HCT116 (cell line): ENCODE measurements around the gene TNNI3. TPM values are rescaled to one million over a fixed set of nuclear protein-coding genes. Genes with fewer than 3 reads are reported as not detected.

Source experiments
- ATAC-seq: fragments of 200-7000 bp; cut with Tn5 transposase; 2 replicates; pipeline ENCODE4 v1.9.1; 2020; ENCODE audit warnings: mild to moderate bottlenecking, moderate library complexity
- BruUV-seq: library from RNA; stranded (reverse); fragments of 400-500 nt; replicated peaks from 2 replicates; lab custom pipeline; 2021; lab: Mats Ljungman, UMichigan
- CTCF ChIA-PET: fragments of 300-600 bp; sonication (Branson Sonifier 250); formaldehyde crosslinking; loops from one replicate; lab custom pipeline; 2021; ENCODE audit warnings: antibody characterized with exemption; lab: Charles Lee
- POLR2A ChIA-PET: fragments of 300-600, 350-600 bp; sonication (Branson Sonifier 250); formaldehyde crosslinking; loops from one replicate; lab custom pipeline; 2021; ENCODE audit warnings: antibody characterized with exemption; lab: Charles Lee
- RAD21 ChIA-PET, 2 experiments: fragments of 300-600 bp; sonication (Branson Sonifier 250); formaldehyde crosslinking; loops; one replicate each; lab custom pipeline; 2023; ENCODE audit warnings: low total read pairs in 2 of 2; ENCODE audit not compliant: uncharacterized antibody in 2 of 2, unreplicated experiment in 2 of 2, low non-redundant PET in 1 of 2; lab: Charles Lee
- DNase-seq: peaks from one replicate; pipeline ENCODE4 v3.0.0-alpha.2; 2010; ENCODE audit warnings: low read depth, low spot score
- H2AFZ ChIP-seq: fragments of 200-600 bp; shearing (Covaris generic), sonication (generic); 2 replicates; pipeline ENCODE4 v1.6.1; 2017; ENCODE audit warnings: low read depth, mixed run types, mixed read lengths, antibody characterized with exemption, low read length; ENCODE audit not compliant: poor library complexity, severe bottlenecking
- H3K27ac ChIP-seq: 2 replicates; pipeline ENCODE4 v1.5.1; 2012; ENCODE audit warnings: low read depth, low read length
- H3K27me3 ChIP-seq: fragments of 200-600 bp; sonication (generic); 2 replicates; pipeline ENCODE4 v1.6.1; 2016; ENCODE audit warnings: mixed run types, low read length, mixed read lengths; ENCODE audit not compliant: insufficient read depth
- H3K36me3 ChIP-seq, 2 experiments: fragments of 200-500 bp in 1 of 2; fragments of 200-600 bp in 1 of 2; sonication (Bioruptor generic) in 1 of 2; sonication (generic) in 1 of 2; 2 replicates each; pipeline versions ENCODE4 v1.5.1 to v1.6.1; 2014 to 2016; ENCODE audit warnings: low read length in 2 of 2, inconsistent platforms in 1 of 2, mixed read lengths in 1 of 2, mixed run types in 1 of 2; ENCODE audit not compliant: insufficient read depth in 2 of 2, control insufficient read depth in 1 of 2
- H3K4me1 ChIP-seq, 2 experiments: fragments of 200-600 bp in 1 of 2; sonication (generic) in 1 of 2; 2 replicates each; pipeline versions ENCODE4 v1.5.1 to v1.6.1; 2012 to 2017; ENCODE audit warnings: low read length in 2 of 2, inconsistent platforms in 1 of 2, mild to moderate bottlenecking in 1 of 2, mixed read lengths in 1 of 2, mixed run types in 1 of 2, moderate library complexity in 1 of 2; ENCODE audit not compliant: insufficient read depth in 2 of 2, control insufficient read depth in 1 of 2
- H3K4me2 ChIP-seq: fragments of 200-600 bp; sonication (generic); 2 replicates; pipeline ENCODE4 v1.6.1; 2017; ENCODE audit warnings: mixed run types, low read length, mixed read lengths
- H3K4me3 ChIP-seq, 2 experiments: fragments of 200-600 bp in 1 of 2; sonication (generic) in 1 of 2; replicated peaks in 1 of 2; 2 replicates each; pipeline ENCODE4 v1.5.1; 2011 to 2016; ENCODE audit warnings: low read length in 2 of 2, control low read depth in 1 of 2, low read depth in 1 of 2, mild to moderate bottlenecking in 1 of 2, mixed read lengths in 1 of 2, mixed run types in 1 of 2
- H3K79me2 ChIP-seq: fragments of 200-600 bp; sonication (generic); 2 replicates; pipeline ENCODE4 v1.6.1; 2017; ENCODE audit warnings: mild to moderate bottlenecking, mixed run types, low read length, moderate library complexity, mixed read lengths; ENCODE audit not compliant: insufficient read depth
- H3K9ac ChIP-seq: fragments of 200-600 bp; sonication (generic); 2 replicates; pipeline ENCODE4 v1.6.1; 2016; ENCODE audit warnings: low read length, mixed read lengths
- H3K9me2 ChIP-seq: fragments of 200-600 bp; sonication (generic), shearing (Covaris generic); 2 replicates; pipeline ENCODE4 v1.6.1; 2017; ENCODE audit warnings: mixed run types, mild to moderate bottlenecking, moderate library complexity; ENCODE audit not compliant: insufficient read depth
- H3K9me3 ChIP-seq, 2 experiments: fragments of 200-500 bp in 1 of 2; fragments of 200-600 bp in 1 of 2; sonication (Bioruptor generic) in 1 of 2; sonication (generic) in 1 of 2; 2 replicates each; pipeline ENCODE4 v1.6.1; 2014 to 2017; ENCODE audit warnings: low read length in 2 of 2, mixed read lengths in 2 of 2, inconsistent platforms in 1 of 2, low read depth in 1 of 2, mild to moderate bottlenecking in 1 of 2, mixed run types in 1 of 2, moderate library complexity in 1 of 2; ENCODE audit not compliant: control insufficient read depth in 1 of 2, insufficient read depth in 1 of 2
- H4K20me1 ChIP-seq: fragments of 200-600 bp; sonication (generic), shearing (Covaris generic); 2 replicates; pipeline ENCODE4 v1.6.1; 2017; ENCODE audit warnings: mixed run types, mild to moderate bottlenecking, moderate library complexity; ENCODE audit not compliant: insufficient read depth
- CBX3 ChIP-seq: IDR thresholded peaks from 2 replicates; pipeline ENCODE4 v1.6.1; 2012; ENCODE audit warnings: low read depth
- CTCF ChIP-seq, 3 experiments: fragments of 200-600 bp in 1 of 3; sonication (generic) in 1 of 3; IDR thresholded peaks in 2 of 3; conservative IDR thresholded peaks in 1 of 3; 2 replicates each; pipeline ENCODE4 v1.5.1; 2012 to 2017; ENCODE audit warnings: low read depth in 2 of 3, low read length in 2 of 3, antibody characterized with exemption in 1 of 3, borderline replicate concordance in 1 of 3, control low read depth in 1 of 3, mild to moderate bottlenecking in 1 of 3, mixed read lengths in 1 of 3, mixed run types in 1 of 3, moderate library complexity in 1 of 3; ENCODE audit not compliant: insufficient read depth in 1 of 3
- EGR1 ChIP-seq: IDR thresholded peaks from 2 replicates; pipeline ENCODE4 v1.6.1; 2012; ENCODE audit warnings: low read depth
- ELF1 ChIP-seq: IDR thresholded peaks from 2 replicates; pipeline ENCODE4 v1.6.1; 2012; ENCODE audit warnings: low read depth, borderline replicate concordance
- EZH2 ChIP-seq: fragments of 200-600 bp; sonication (generic); IDR thresholded peaks from 2 replicates; pipeline ENCODE4 v1.6.1; 2017; ENCODE audit warnings: antibody characterized with exemption, mixed run types
- EZH2phosphoT487 ChIP-seq: fragments of 200-600 bp; IDR thresholded peaks from 2 replicates; pipeline ENCODE4 v1.6.1; 2018; ENCODE audit warnings: antibody characterized with exemption, borderline replicate concordance
- FOSL1 ChIP-seq: IDR thresholded peaks from 2 replicates; pipeline ENCODE4 v1.6.1; 2012; ENCODE audit warnings: low read depth
- REST ChIP-seq: IDR thresholded peaks from 2 replicates; pipeline ENCODE4 v1.6.1; 2012; ENCODE audit warnings: low read depth
- SIN3A ChIP-seq: IDR thresholded peaks from 2 replicates; pipeline ENCODE4 v1.6.1; 2012; ENCODE audit warnings: low read depth
- SP1 ChIP-seq: IDR thresholded peaks from 2 replicates; pipeline ENCODE4 v1.6.1; 2012; ENCODE audit warnings: low read depth
- ZBTB33 ChIP-seq: IDR thresholded peaks from 2 replicates; pipeline ENCODE4 v1.6.1; 2011; ENCODE audit warnings: mild to moderate bottlenecking, low read length, moderate library complexity; ENCODE audit not compliant: insufficient replicate concordance; ENCODE audit errors: extremely low read depth
- intact Hi-C: fragments of 100-400 bp; cut with micrococcal nuclease; formaldehyde crosslinking; loops from 2 replicates; pipeline ENCODE4 v1.10.0; 2022
- total RNA-seq: library from RNA; stranded (reverse); gene quantifications from one replicate; pipeline ENCODE4 v1.2.1, GENCODE V29; 2021; ENCODE audit not compliant: unreplicated experiment

Gene TNNI3
- total RNA-seq, 1 experiment from 2014 or later = 42.1 TPM

- ATAC-seq (no peak), DNase-seq (no peak)
- H2AFZ ChIP-seq = no peak overlapping the region
- no peaks in the 10 kb centered on the region for H3K9me3 ChIP-seq
- CTCF ChIA-PET = interaction anchor here (0.6 to 1.7 kb wide), 16 partner anchors 10 to 513 kb away, joined by 3 to 21 read pairs (median 4); partner anchors contain the start of genes DNAAF3, KMT5C, PPP1R12C and TMEM238
- intact Hi-C loops = loop anchor here (1.0 to 10.0 kb wide), 2 partner anchors 277 to 493 kb away; no protein-coding TSS in a partner anchor
- H3K27me3 ChIP-seq = no peaks in the 10 kb centered on the region
- H3K27ac ChIP-seq = no peak overlapping the region
- H3K9me2 ChIP-seq = no peaks in the 10 kb centered on the region
- peaks cover 0 to 2% of the 10 kb centered on the region in 2 experiments; a peak in 1 of 4 replicates for H3K36me3 ChIP-seq
- RAD21 ChIA-PET = interaction anchor here (0.7 to 1.5 kb wide), 6 partner anchors 18 to 312 kb away, joined by 3 to 9 read pairs (median 3); partner anchors contain the start of gene DNAAF3 (in 1 of the 2)
- no peaks in the 10 kb centered on the region for H4K20me1 ChIP-seq
- BruUV-seq = no TSS peak
- H3K79me2 ChIP-seq = peaks cover 4% of the 10 kb centered on the region
- peak overlapping the region; percentile 17; the same call in 1 of the 2 replicates for H3K4me2 ChIP-seq
- no peak overlapping the region for H3K9ac ChIP-seq
- POLR2A ChIA-PET = interaction anchor here (1.0 to 1.2 kb wide), 3 partner anchors 24 to 266 kb away, joined by 3 to 7 read pairs (median 4); partner anchors contain the start of genes DNAAF3 and UBE2S
- no peak overlapping the region for H3K4me3 ChIP-seq
- peaks cover 4 to 26% of the 10 kb centered on the region in 2 experiments; a peak in 3 of 4 replicates for H3K4me1 ChIP-seq
- no peak for TF ChIP-seq REST
- TF ChIP-seq ELF1 = no peak
- no peak for TF ChIP-seq EZH2
- no peak for TF ChIP-seq SP1
- no peak for TF ChIP-seq CTCF (IDR thresholded peaks at IDR 0.05 in 2 of 3, conservative IDR thresholded peaks at IDR 0.05 in 1 of 3; ENCODE audit: borderline replicate concordance in 1 of 3, insufficient read depth in 1 of 3, low read depth in 2 of 3, low read length in 2 of 3)
- TF ChIP-seq CBX3 = no peak
- no peak for TF ChIP-seq SIN3A
- no peak for TF ChIP-seq EZH2phosphoT487
- TF ChIP-seq ZBTB33 = no peak
- no peak for TF ChIP-seq FOSL1
- TF ChIP-seq EGR1 = no peak
- TF ChIP-seq, all 23 proteins: peak for 0
These were observed 15.8 kb downstream of the TNNI3 start for GRCh38 chr19:55141696-55142095.
